T-helper 2 cell (primary cell): ENCODE results near the gene SNED1.
A peak's percentile ranks its signal among the peaks of the same experiment; 100 is the strongest.

Experiments
- DNase-seq, 5 experiments: peaks; one replicate each; pipeline versions ENCODE4 v3.0.0 to v3.0.0-alpha.2; 2012 to 2022

SNED1 gene

DNA sequence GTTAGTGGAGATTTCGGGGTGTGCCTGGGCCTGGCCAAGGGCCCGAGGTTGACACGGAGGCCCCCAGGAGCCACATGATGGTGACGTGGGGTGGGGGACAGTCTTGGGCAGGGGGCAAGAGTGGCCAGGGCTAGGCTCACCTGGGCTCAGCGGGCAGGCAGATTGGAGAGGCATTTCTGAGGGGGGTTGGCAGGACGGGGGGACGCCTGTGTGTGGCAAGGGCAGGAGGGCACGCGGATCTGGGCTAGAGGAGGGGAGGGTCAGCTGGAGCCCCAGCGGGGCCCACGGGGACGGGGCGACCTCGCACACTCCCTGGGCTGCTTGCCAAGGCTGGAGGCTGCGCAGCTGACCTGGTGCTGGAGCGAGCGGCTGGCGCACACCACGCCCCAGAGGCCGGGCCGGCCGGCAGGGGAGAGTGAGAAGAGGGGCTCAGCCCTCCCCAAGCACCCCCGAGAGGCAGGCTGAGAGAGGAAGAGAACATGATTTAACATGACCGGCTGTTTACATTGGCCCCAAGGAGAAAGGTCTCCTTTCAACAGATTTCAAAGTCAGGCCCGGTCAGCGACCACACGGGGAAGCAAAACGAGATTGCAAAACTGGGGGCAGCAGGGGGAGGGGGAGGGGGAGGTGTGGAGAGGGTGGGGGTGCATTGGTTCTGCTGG is 38.0 kb upstream of the SNED1 start:
- DNase-seq: no peak

DNA sequence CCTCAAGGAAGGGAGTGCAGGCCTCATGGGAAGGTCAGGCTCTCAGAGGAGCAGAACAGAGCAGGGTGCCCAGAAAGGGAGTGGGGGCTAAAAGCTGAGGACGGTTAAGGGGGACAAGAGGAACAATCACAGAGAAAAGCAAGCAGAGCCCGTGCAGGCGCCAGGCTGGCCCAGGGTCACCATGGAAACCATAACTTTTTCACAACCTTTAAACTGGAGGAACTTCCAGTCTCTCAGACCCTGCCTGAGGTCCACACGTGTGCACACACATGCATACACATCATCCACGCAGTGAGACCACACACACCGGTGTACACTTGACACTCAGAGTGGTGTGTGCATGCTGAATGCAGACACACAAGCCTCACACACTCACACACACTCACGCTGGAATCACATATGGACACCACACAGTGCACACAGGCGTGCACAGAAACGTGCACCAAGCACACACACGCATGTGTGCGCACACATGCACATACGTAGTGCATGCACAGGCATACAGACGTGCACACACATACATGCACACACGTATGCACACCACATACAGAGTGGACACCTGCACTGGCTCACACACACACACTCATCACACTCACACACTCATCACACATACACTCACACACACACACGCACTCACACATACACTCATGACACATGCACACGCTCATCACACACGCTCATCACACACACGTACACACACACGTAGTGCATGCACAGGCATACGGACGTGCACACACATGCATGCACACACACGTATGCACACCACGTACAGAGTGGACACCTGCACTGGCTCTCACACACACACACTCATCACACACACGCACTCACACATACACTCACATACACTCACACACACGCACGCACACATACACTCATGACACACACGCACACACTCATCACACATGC is 37.2 kb upstream of the SNED1 start:
- no peak for DNase-seq

DNA sequence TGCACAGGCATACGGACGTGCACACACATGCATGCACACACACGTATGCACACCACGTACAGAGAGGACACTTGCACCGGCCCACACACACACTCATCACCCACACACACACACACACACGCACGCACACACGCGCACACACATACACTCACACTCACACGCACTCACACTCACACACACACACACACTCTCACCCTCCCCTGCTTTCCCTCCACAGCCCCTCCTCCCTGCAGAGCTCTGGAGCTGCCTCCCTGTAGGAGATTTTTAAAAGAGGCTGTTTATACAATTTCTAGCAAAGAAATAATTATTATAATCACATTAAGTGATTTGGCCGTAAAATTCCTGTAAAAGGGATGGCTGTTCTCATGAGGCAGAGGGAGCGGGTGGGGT is 36.5 kb upstream of the SNED1 start:
- DNase-seq: no peak

- no peak for DNase-seq
Measured at GRCh38 chr2:240962300-240963064, 35.9 kb upstream of the SNED1 start.

- DNase-seq: no peak
Measured at GRCh38 chr2:240963065-240963867, 35.2 kb upstream of the SNED1 start.

GRCh38 chr2:240963868-240964703 is 34.3 kb upstream of the SNED1 start:
- no peak for DNase-seq

DNA sequence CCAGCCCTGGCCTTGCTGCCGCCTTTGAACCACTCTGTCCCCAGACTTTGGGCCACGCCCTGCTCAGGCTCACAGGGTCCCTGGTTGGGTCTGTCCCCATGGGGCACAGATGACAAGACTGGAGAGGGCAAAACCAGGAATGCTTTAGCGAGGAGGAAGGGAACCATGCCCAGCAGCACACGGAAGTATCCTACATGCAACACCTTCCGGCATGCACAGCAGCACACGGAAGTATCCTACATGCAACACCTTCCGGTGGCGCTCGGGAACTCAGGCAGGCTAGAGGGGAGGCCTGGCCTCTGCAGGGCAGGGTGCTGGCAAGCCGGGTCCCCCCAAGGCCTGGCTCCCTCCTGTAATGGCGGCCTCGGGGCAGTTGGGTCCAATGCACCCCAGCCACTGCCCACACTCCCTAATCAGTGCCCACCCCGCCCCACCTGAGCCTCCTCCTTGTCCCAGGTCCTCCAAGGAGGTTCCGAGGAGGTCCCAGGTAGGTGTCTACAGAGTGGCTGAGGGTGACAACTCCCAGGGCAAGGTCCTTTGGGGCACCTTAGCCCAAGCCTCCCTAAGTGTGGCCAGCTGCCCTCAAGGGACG is 33.6 kb upstream of the SNED1 start:
- peak in 1 of 5 experiments; percentile 8 for DNase-seq

DNA sequence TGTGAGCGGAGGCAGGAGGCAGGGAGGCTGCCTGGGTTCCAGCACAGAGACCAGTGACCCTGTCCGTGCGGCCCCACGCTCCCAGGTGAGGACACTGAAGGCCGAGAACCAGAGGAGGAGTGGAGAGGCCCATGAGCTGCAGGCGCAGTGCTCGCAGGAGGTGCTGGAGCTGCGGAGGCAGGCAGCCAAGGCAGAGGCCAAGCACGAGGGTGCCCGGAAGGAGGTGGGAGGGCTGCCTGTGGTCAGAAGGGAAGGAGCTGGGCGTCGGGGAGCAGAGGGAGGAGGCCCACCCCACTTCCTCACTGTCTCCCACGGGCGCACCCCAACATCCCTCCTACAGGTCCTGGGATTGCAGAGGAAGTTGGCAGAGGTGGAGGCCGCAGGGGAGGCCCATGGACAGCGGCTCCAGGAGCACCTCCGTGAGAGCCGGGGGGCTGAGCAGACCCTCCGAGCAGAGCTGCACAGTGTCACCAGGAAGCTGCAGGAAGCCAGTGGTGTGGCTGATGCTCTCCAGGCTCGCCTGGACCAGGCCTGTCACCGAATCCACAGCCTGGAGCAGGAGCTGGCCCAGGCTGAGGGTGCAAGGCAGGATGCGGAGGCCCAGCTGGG is 33.0 kb upstream of the SNED1 start:
- DNase-seq: no peak

DNA sequence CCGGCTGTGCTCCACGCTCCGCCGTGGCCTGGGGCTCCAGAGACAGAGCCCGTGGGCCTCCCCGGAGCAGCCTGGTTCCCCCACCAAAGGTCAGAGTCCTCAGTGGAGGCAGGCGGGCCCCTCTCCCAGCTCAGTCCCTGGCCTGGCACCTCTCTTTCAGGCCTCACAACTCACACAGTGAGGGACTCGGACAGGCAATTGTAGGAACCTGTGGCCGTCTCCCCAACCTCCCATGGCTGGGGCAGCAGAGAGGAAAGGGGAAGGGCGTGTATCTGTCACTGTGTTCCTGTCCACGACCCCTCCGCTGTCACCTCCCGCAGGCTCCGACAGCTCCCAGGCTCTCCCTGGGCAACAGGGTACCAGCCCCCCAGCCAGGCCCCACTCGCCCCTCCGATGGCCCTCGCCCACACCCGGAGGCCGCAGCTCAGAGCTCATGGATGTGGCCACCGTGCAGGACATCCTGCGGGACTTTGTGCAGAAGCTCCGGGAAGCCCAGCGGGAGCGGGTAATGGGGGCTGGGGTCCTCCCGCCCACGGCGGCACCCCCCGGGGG is 32.4 kb upstream of the SNED1 start:
- peak in 1 of 5 experiments; percentile 8 for DNase-seq

- DNase-seq: peak in 1 of 5 experiments; percentile 7
Measured at GRCh38 chr2:240966457-240966905, 31.9 kb upstream of the SNED1 start.

GRCh38 chr2:240966906-240967680 is 31.3 kb upstream of the SNED1 start:
- peak in 1 of 5 experiments; percentile 8 for DNase-seq

DNA sequence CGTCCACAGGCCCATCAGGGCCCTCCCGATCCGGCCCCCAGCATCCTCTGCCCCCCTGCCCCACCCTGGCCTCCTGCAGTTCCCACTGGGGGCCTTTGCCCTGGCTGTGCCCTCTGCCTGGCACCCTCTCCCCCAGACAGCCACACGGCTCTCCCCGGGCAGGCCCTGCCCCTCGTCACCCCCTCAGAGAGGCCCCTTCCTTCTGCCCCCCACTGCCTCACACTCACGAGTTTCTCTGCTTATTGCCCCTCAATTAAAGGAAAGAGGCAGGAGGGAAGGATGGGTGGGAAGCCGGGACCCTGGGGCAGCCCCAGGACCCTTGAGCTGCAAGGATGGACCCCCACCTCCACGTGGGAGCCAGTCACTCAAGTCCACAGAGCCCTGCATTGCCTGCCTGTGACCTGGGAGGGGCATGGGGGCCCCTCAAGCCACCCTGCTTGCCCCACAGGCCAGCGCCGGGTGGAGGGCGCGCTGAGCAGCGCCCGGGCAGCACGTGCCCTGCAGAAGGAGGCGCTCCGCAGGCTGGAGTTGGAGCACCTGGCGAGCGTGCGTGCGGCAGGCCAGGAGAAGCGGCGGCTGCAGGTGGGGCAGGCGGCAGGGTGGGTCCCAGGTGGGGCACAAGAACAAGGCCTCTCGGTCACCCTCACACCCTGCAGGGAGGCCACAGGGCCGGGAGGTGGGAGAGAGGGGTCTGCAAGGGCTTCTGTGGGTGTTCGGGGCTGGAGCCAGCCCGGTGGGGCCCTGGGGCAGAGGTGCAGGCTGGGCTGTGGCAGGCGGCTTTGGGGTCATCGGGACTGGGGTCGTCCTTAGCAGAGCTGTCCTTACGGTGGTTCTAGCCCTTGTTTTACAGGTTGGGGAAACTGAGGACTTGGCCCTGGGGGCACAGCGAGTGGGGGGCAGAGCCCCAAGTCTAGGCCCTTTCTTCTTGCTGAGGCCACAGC is 30.5 kb upstream of the SNED1 start:
- DNase-seq: peak in 1 of 5 experiments; percentile 8

- no peak for DNase-seq
Measured at GRCh38 chr2:240968731-240969624, 29.4 kb upstream of the SNED1 start.

DNA sequence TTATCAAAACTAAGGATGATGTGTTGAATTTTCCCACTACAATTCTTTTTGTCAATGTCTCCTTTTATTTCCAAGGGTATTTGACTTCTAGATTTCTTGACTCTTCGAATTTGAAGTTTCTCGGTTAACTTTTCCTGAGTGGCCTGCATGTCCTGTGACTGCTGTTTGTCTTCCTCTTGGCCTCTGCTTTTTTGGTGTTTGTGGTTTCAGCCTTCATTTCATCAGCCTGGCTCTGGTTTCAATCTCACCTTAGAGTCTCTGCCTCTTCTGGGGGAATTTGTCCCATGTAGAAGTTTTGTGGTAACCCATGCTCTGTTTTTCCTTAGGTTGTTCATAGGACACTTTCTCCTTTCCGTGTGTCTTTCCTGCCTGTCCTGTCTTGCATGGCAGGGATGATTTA is 28.3 kb upstream of the SNED1 start:
- no peak for DNase-seq

- DNase-seq: no peak
Measured at GRCh38 chr2:240970816-240971215, 27.6 kb upstream of the SNED1 start.

DNA sequence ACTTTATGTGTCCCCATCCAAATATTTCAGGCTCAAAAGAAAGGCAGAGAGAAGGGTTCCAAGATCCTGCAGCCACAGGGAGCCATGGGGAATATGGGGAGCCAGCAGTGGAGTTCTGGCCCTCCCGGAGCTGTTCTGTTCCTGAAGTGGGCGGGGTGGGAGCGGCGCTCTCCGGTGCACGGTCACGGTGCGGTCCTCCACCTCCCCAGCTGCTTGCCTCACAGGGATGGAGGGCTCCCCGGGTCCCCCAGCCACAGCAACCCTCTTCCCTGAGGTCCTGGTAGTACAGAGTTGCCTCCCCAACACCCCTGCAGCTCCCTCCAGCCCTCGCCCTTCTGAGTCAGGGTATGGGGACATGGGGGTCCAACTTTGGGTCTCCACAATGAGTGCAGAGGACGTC is 26.2 kb upstream of the SNED1 start:
- no peak for DNase-seq
